CD1c-positive myeloid dendritic cell (primary cell): ENCODE results near the gene SYS1.
"Not testable (repeated sequence)": the region's sequence is repeated elsewhere in the genome, so short reads cannot be mapped to it uniquely, and the experiment has no call there.

Experiments used
- DNase-seq: peaks from one replicate; pipeline ENCODE4 v3.0.0-alpha.2; 2016; ENCODE audit errors: extremely low spot score

Gene SYS1

DNA sequence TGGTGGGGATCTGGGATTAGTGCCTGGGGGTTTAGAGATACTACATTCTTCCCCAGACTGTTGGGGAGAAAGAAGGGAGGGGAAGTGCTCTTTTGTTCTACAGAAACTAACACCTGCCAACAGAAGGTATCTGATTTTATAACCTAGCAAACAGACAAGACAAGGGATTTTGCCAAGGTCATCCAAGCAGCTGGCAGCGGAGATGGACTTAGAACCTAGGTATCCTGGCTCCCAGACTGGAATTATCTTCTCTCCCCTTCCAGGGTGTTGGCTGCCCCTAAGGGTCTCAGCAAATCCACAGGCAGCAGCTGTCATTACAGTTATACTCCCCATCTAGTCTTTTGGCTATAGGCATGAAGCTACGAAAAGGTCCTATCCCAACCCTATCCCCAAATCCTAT lies 23.2 kb upstream of the SYS1 start:
- no peak for DNase-seq

DNA sequence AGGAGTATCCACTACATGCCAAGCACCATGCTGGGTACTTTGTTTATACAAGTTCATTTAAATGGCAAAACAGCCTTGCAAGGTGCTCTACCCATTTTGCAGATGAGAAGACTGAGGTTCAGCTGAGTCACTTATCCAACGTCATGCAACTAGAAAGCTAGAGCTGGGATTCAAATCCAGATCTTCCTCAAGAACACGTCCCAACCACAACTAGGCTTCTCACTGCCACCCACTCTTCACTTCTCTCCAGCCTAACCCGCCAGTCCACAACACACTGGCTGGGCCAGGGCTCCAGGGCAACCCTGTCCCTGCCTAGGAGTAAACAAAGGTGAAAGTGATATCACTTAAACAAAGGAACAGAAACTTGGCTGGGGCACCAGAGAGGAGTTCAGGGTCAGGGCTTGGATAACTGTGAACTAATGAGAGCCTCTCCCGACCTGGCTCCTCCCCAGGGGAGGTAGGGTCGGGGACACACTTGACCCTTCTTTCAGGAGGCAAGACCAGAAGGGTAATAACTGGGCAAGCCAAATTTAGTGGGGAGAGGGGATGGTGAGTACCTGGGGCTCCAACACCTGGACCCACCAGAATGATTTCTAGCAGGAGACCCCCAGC lies 22.6 kb upstream of the SYS1 start:
- peak; percentile 45 for DNase-seq

DNA sequence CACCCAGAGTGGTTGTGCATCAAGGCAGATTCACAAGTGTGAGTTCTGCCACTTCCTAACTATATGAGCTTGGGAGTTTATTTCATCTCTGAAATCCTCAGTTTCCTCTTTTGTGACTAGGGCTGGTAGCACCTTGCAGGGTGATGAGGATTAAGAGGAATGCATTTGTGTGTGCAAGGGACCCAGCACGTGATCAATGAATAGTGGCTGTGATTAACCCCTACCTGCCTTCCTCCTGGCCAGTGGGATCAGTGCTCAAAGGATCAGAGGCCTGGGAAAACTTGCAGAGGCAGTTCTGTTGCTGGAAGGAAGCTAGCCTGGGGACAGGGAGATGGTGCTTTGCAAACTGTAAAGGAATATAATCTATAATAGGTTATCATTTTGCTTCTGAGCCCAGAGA lies 22.0 kb upstream of the SYS1 start:
- no peak for DNase-seq

DNA sequence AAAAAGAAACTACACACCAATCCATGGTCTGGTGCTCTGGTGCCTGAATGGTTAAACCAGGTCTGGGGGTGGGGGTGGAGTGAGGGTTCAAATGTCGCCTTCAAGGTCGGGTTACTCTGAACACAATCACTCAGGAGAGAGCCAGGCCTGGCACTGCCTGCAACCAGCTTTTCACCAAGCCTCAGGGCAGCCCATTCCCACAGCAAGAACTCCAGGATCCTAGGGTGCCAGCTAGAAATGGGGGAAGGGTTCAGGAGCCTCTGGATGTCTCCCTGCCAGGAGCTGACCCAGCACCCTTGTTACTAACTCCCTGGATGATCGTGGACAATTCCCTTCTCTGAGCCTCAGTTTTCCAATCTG lies 21.4 kb upstream of the SYS1 start:
- no peak for DNase-seq

DNA sequence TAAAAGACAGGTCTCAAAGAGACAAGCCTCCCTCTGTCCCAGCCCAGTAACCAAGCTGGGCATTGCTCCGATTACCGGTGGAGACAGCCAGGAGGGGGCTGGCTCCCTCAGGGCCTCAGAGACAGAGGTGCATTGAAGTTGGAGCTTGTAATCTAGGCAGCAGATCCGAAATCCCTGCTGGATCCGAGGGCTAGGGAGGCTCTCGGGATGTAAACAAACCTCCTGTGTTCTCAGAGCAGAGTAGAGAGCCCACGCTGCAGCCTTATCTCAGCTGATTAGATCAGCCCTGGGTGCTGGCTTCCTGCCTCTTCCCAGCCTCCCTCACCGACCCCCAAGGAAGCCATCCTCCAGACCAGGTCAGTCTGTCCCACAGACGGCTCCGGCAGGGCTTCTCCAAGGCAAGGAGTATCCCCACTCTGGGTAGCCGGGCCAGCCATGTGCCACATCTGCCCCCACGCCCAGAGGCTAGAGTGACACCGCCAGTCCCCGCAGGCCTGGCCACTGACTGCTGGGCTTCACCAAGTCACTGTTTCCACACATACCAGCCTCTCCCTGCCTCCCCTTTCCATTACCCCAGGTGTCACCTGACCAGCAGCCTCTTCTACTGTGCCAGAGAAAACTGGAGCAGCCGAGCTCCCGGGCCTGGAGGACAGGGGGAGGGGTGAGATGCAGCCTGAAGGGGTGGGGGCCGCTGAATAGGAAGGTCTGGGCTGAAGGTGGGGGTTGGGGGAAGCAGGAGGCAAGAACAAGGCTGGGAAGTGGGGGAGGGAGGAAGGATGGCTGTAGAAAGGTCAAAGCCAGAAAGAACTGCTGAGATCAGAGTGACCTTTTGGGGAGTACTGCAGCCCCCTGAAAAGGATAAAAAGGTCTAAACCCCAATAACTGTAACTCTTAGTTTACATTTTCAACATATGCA lies 20.8 kb upstream of the SYS1 start:
- DNase-seq = no peak

DNA sequence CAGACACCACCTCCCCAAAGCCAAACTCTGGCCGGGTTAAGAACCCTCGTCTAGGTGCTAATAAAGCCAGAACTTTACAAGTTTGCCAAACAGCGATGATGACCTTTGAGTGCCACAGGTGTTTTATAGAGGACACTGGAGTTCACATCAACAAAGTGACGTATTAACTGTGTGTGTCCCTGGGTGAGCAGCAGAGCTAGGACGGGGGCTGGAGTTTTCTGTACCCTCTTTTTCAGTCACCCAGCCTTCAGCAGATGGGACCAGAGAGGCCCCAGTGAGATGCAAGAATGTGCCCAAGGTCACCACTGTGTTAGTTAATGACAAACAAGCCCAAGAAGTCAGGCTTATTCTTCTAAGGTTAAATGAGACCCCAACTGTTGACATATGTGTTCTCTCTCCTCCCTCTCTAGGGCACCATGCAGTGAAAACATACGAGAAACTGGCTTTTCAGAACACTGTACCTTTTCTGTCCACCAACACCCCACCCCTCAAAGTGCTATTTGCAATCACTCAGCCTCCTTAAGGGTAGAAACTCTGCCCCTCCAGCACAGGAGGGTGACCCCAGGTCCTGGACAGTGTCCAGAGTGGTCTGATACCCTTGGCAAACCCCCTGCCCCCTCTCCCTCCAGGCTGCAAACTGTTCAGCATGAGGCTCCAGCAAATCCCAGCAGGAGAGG lies 20.0 kb upstream of the SYS1 start:
- DNase-seq = no peak

DNA sequence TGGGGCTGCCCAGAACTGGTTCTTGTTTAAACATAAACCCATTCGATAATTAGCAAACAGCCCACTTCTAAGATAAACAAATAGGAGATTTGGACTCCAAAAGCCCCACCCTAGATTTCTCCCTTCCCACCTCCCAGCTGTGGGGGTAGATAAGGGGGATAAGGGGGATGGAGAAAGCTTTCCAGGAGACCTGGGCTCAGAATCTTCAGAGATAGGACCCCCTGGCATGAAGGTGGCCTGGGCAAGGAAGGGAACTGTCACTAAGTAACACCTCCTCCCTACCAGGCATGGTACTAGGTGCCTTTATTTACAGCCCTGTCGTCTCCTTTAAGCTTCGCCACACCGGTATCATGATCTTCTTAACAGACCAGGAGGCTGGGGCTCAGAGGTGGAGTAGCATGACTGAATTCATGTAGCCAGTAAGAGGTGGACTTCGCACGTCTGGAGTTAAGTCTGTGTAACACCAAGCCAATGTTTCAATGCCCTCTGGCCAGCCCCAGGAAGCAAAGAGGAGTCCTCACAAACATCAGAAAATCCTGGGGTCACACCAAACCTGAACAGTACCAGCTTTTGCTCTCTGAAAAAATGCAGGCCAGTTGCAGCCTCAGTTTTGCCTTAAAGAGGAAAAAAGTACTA lies 19.3 kb upstream of the SYS1 start:
- DNase-seq = no peak

DNA sequence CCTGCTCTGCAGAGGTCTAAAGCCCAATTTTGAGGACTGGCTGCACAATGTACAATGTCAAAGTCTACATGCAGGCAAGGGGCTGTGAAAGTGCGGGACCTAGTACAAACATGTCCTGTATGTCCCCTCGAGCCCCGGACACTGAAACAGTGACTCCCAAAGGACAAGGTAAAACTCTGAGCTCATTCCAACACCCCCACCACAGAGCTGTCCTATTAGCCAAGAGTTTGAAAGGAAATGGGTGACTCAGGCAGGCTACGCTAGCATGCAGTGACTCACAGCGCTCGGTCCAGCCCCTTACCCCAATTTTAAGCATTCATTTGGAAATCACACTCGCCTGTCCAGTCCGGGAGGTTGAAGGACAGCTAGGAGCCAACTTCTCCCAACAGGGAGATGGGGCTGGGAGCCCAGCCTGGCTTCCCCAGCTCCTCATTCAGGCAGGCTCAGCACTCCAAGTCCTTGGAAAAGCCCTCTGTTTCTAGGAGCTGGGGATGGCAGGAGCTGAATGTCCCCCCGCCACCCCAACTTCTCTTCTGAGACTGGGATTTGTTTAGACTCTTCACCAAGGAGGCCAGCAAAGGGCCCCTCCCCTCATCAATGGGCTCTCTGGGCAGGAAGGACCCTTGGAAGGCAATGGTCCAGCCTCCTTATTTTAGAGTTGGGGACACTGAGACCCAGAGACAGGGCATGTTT lies 18.6 kb upstream of the SYS1 start:
- DNase-seq = peak; percentile 84

DNA sequence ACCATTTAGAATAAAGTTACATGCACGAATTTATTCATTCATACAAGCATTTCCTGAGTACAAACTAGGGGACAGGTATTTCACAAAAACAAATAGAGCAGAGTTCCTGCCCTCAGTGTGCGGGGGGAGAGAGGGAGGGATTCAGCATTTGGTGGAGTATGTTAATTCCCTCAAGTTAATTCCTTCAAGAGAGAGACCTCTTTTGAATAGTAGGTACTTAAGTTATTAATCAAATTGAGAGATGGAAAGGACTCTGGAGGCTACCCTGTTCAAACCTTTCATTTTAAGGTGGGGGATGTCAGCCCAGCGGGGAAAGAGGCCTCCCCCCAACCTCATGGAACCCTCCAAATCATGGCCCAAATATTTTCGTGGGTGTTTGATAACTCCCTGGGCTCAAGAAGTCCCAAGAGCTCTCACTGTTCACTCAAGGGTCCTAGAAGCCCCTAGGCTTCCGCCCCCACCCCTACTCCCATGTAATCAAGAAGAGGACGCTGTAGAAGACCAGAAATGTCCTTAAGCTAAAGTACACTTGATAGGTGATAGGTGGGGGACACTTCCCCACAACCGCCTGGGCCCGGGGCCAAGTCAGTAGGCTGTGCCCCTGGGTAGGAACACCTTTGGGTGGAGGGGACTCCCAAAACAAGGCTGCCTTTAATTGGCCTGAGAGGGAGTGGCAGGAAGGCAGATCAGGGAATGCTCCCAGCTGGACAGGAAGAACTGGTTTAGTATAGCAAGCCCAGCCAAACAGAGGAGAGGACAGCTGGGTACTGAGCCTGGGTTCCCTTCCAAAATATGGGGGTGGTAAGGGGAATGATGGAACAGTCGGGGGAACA lies 17.6 kb upstream of the SYS1 start:
- DNase-seq = no peak

DNA sequence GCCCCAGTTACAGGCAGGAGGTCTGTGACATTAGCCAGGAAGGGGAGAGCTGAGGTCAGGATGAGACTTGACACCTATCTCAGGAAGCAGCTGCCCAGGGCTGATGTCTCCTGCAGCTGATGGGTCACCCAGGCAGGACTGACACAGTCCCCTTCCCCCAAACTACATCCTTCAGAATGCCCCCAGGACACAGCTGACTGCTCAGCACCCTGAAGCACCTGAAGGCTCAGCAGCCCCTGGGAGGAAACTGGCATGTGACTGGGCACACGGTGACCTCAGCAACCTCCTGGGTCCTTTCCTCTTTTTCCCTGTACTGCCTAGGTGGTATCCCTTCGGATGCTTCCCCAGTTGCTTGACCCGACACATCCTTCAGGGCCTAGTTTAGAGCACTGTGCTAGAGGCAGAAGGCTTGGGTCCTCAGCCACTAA lies 16.7 kb upstream of the SYS1 start:
- DNase-seq = peak; percentile 31

DNA sequence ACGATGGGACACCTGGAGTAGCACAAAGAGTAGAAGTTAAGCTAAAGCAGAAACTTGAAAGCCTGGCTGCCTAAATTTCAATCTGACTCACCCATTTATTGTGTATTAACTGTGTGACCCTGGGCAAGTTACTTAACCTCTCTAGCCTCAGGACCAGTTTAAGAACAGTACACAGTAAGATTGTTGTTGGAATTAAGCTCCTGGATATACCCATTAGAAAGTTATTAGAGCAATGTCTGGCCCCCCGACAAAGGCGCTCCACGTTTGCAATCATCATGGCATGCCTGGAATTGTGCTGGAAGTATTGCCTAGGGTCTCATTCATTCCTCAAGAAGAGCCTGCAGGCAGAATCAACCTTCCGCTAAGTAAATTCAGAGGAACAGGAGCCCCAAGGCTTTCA lies 16.1 kb upstream of the SYS1 start:
- no peak for DNase-seq

DNA sequence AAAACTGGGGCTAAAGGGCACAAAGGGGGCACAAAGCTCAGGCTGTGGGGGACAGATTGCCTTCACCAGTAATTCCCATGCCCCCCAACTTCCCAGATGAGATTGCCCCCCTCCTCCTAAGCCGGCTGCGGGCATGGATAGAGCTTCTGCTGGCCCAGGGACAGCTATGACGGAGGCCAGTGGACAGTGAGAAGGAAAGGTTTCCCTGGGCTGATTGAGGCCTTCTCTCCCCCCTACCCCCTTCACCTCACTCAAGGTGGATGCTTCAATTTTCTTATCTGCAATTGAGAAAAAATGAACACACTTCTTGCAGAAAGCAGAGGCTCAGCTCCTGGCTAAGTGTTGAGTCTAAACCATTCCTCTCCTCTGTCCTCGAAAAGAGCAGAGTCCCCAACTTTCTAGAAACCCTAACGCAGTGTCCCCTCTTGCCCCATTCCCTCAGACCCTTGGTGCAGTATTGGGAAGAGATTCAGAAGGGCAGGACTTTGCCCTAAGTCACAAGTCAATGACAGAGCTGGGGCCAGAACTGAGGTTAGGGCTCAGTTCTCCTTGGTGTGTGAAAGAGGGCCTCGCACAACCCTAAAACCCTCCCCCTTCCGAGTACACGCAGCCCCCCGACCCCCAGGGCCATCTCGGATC lies 15.5 kb upstream of the SYS1 start:
- DNase-seq = no peak

DNA sequence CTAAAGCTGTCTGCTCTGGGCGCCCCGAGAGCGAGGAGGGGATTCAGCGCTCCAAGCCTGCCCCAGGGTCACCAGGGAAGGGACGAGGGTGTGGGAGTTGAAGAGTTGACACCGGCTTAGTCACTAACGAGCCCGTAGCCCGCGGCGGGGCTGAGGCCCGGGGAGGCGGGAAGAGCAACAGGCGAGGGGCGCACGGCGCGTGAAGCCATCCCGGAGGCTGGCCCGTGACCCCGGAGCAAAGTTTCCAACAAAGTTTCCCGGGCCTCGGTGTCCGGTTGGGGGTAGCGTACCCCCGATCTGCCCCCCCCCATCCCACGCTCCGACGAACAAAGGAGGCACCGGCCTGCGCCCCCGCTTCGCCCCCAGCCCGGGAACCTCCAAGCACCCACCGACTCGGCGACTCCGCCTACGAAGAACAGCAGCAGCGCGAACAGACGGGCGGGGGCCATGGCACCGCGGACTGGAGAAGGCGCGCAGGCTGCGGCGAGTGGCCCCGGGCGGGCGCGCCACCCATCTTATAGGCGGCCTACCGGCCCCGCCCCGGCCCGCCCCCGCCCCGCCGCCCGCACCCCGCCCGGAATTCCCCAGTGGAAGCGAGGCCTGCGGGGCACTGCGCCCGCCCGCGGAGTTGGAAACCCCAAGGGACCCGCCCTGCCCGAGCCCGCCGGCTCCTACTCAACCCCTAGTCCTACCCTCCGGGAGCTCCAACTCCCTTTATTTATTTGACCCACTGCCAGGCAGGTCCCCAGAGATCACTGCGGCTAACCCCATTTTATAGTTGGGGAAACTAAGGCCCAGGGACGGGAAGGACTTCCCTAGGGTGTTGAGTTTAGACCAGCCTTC lies 14.8 kb upstream of the SYS1 start, which contains the start of gene SDC4:
Gene SDC4 (minus strand): TSS at position 489 of the 843 bp plus-strand sequence. CDS start 40 bp downstream, at position 449.
- peak; percentile 72 for DNase-seq

DNA sequence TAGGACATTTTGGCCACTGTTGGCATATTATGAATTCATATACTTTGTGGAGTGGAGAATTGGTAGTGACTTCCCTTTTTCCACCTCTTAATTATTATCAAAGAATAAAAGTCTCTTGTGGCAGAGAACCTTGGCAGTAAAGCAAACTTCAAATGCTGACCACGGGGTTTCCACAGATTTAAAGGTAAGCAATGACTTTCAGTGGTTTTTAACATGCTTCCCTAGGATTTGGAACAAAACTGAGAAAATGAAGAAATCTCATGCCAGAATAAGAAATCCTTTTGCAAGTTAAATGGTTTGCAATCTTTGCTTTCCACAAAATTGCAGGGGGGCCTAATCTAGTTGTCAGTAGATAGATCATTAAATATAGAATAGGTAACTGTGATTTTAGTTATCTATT lies 12.7 kb upstream of the SYS1 start:
- no peak for DNase-seq

DNA sequence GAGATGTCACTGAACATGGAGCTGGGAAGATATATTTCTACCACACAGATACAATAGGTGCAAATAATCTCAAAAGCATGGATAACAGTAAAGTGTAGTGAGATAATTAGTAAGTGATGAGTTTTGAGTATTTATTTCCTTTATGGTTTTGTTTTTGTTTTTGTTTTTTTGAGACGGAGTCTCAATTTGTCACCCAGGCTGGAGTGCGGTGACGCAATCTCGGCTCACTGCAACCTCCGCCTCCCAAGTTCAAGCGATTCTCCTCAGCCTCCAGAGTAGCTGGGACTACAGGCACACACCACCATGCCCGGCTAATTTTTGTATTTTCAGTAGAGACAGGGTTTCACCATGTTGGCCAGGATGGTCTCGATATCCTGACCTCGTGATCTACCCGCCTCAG lies 12.2 kb upstream of the SYS1 start:
- DNase-seq = not testable (repeated sequence)

DNA sequence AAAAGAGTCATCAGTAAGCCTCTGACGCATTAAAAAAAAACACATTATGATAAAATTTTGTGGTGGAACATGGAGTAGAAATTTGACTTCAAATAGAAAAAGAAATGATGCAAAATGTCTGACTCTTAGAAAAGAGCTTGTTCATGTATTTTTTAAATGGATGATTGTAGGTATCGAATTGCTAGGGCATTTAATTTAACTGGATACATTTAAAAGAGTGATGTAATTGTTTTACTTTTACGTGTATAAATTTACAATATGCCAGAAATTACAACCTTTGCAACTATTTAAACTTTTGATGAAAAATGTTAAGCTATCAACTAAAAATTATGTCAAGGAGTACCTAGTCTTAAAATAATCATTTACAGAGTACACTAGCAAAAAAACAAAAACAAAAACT lies 10.2 kb upstream of the SYS1 start:
- DNase-seq = no peak

DNA sequence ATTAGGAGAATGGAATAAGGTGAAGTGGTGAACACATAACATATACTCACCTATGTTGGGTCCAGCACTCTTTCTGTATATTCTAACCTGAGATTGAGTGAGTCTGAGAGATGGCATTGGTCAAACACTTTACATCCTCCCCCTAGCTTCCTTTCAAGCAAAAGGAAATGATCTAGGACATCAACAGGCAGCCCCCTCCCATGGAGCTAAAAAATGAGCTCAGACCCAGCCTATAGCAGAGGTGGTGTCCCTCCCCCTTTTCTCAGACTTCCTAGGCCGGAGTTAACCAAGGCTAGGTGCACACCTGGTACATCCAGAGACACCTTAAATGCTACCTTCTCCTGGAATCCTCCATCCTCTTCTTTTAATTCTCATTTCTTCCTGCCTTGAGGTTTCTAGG lies 9.2 kb upstream of the SYS1 start:
- DNase-seq = no peak

DNA sequence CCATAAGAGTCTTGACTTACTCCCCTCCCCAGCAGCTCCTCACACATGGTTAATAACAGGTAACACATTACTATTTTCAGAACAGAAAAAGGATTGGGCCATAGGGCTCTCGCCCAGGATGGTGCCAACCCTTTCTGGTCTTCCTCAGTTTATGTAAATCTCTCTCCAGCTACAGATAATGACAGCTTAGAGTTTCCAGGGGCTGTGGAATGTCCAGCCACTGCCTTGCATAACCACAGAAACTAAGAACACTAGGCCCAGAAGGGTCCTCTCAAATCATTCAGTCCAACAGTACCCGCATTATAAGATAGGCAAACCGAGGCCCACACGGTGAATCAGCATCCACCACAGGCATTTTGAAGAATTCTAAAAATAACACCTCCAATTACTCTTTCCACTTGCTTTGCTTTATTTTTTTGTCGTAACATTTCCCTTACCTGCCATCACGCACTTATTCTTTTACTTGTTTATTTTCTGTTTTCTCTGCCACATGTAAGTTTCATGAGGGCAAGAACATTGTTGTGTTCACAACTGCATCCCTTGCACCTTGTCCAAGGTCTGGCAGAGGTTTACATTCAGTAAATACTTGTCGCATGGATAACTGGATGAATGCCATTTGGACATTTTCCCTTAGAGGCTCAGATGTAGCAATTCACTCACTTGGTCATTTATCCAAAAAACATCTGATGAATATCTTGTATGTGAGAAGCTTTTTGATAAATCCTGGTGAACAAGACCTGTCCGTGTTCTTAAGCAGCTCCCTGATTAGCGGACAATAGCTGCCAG lies 8.3 kb upstream of the SYS1 start:
- DNase-seq = no peak
